Measurements from ENCODE around the gene CNTD1.

The CNTD1 gene

GRCh38 chr17:42772945-42773289, 25.7 kb upstream of the CNTD1 start:
- H3K36me3 Mint-ChIP-seq (ENCODE audit: low read depth): peaks cover 10% of the 10 kb centered on the region
- peaks cover 12% of the 10 kb centered on the region for H3K4me1 Mint-ChIP-seq
- no peaks in the 10 kb centered on the region for H3K27me3 Mint-ChIP-seq (ENCODE audit: low read depth)
- peak overlapping the region; percentile 92 to 98 (median 98) for H3K27ac Mint-ChIP-seq
- no peaks in the 10 kb centered on the region for H3K9me3 Mint-ChIP-seq
- no peak for TF ChIP-seq CTCF (IDR thresholded peaks at IDR 0.05; ENCODE audit: unreplicated experiment in 3 of 3)
- H3K4me3 Mint-ChIP-seq: peak overlapping the region; percentile 99 to 100 (median 99)

- Mint-ChIP-seq H3K9me3 (no peaks in the 10 kb centered on the region), H3K36me3 (ENCODE audit: low read depth) (peaks cover 15% of the 10 kb centered on the region), H3K4me1 (peaks cover 12% of the 10 kb centered on the region), H3K27me3 (ENCODE audit: low read depth) (no peaks in the 10 kb centered on the region), H3K4me3 (peak within 1 kb of the TSS; percentile 99 to 100 (median 99)), H3K27ac (peak within 1 kb of the TSS; percentile 92 to 98 (median 98))
- TF ChIP-seq CTCF (IDR thresholded peaks at IDR 0.05; ENCODE audit: unreplicated experiment in 3 of 3): peak in 1 of 3 experiments; percentile 21
Observed at GRCh38 chr17:42773290-42774035, 25.2 kb upstream of the CNTD1 start, which contains the start of gene VPS25. TSS of gene VPS25 (plus strand) at chr17:42773449. CDS start at chr17:42773476, 27 bp downstream.

- no peak for TF ChIP-seq CTCF (IDR thresholded peaks at IDR 0.05; ENCODE audit: unreplicated experiment in 3 of 3)
- no peaks in the 10 kb centered on the region for H3K27me3 Mint-ChIP-seq (ENCODE audit: low read depth)
- H3K36me3 Mint-ChIP-seq (ENCODE audit: low read depth): peaks cover 22% of the 10 kb centered on the region
- H3K4me3 Mint-ChIP-seq: peak overlapping the region; percentile 99 to 100 (median 99)
- H3K9me3 Mint-ChIP-seq: no peaks in the 10 kb centered on the region
- H3K4me1 Mint-ChIP-seq: peaks cover 14% of the 10 kb centered on the region
- peak overlapping the region; percentile 92 to 98 (median 98) for H3K27ac Mint-ChIP-seq
Observed at GRCh38 chr17:42774066-42774745, 24.5 kb upstream of the CNTD1 start.

- Mint-ChIP-seq H3K27me3 (ENCODE audit: low read depth) (peaks cover 9% of the 10 kb centered on the region), H3K36me3 (ENCODE audit: low read depth) (peaks cover 25% of the 10 kb centered on the region), H3K27ac (no peak overlapping the region), H3K4me1 (peaks cover 21% of the 10 kb centered on the region), H3K4me3 (peak overlapping the region; percentile 99 to 100 (median 99)), H3K9me3 (no peaks in the 10 kb centered on the region)
- no peak for TF ChIP-seq CTCF (IDR thresholded peaks at IDR 0.05; ENCODE audit: unreplicated experiment in 3 of 3)
Observed at GRCh38 chr17:42775534-42776098, 23.0 kb upstream of the CNTD1 start.

GRCh38 chr17:42778570-42778969, 20.1 kb upstream of the CNTD1 start:
- TF ChIP-seq CTCF (IDR thresholded peaks at IDR 0.05; ENCODE audit: unreplicated experiment in 3 of 3): no peak
- H3K4me3 Mint-ChIP-seq: peak overlapping the region; percentile 39 to 46 (median 40)
- H3K9me3 Mint-ChIP-seq: no peaks in the 10 kb centered on the region
- H3K27ac Mint-ChIP-seq: peak overlapping the region in 1 of 3 experiments; percentile 84
- H3K36me3 Mint-ChIP-seq (ENCODE audit: low read depth): peaks cover 25% of the 10 kb centered on the region
- peaks cover 35% of the 10 kb centered on the region for H3K27me3 Mint-ChIP-seq (ENCODE audit: low read depth)
- H3K4me1 Mint-ChIP-seq: peaks cover 14% of the 10 kb centered on the region

Measured in nephron (organoid).